NT2/D1 (cell line): ENCODE measurements around the gene LRRC8C.

Experiments used
- DNase-seq: peaks from one replicate; pipeline ENCODE4 v3.0.0-alpha.2; 2011; ENCODE audit warnings: low read depth, low spot score
- H3K27me3 ChIP-seq: 2 replicates; pipeline ENCODE4 v1.6.0; 2011; ENCODE audit warnings: mild to moderate bottlenecking; ENCODE audit not compliant: insufficient read length, insufficient read depth
- H3K36me3 ChIP-seq: 2 replicates; pipeline ENCODE4 v1.6.1; 2011; ENCODE audit warnings: mild to moderate bottlenecking, low read length, mixed read lengths; ENCODE audit not compliant: insufficient read depth, insufficient read length
- H3K4me1 ChIP-seq: 2 replicates; pipeline ENCODE4 v1.5.1; 2011; ENCODE audit not compliant: insufficient read depth, insufficient read length
- H3K4me3 ChIP-seq: 2 replicates; pipeline ENCODE4 v1.5.1; 2011; ENCODE audit warnings: low read depth; ENCODE audit not compliant: insufficient read length
- H3K9ac ChIP-seq: 2 replicates; pipeline ENCODE4 v1.6.0; 2011; ENCODE audit warnings: low read depth; ENCODE audit not compliant: insufficient read length
- H3K9me3 ChIP-seq: 2 replicates; pipeline ENCODE4 v1.5.1; 2011; ENCODE audit warnings: mild to moderate bottlenecking, low read length; ENCODE audit not compliant: insufficient read depth
- SUZ12 ChIP-seq: IDR thresholded peaks from 2 replicates; pipeline ENCODE4 v1.6.1; 2011; ENCODE audit not compliant: insufficient read length, insufficient read depth; ENCODE audit errors: extremely low read depth
- YY1 ChIP-seq: IDR thresholded peaks from 2 replicates; pipeline ENCODE4 v1.6.1; 2011; ENCODE audit not compliant: insufficient read length, insufficient read depth
- ZNF274 ChIP-seq: IDR thresholded peaks from 2 replicates; pipeline ENCODE4 v1.6.1; 2011; ENCODE audit warnings: mild to moderate bottlenecking, low read depth, low read length

LRRC8C gene

DNA sequence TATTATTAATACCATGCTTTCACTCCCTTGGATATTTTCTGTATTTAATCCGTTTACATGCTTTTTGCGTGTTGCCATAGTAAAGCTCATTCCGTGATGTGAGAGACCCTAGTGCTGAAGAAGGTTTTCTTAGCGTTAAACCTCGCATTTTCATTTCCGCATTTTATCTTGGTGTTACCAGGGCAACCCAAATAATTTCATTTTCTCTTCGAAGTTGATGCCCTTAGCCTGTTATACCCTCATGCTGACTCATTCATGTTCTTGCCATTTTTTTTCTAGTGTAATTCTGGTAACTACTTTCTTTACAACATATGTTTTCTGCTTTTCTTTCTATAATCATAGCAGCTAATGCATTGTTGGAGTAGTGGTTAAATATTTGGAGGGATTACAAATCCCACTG lies 37.2 kb downstream of the LRRC8C start:
- TF ChIP-seq YY1 (no peak), SUZ12 (no peak), ZNF274 (no peak)
- no peaks in the 10 kb centered on the region for H3K36me3 ChIP-seq
- H3K9ac ChIP-seq, result no peak overlapping the region
- H3K27me3 ChIP-seq, result no peaks in the 10 kb centered on the region
- no peak overlapping the region for H3K4me3 ChIP-seq
- DNase-seq, result no peak
- no peaks in the 10 kb centered on the region for H3K9me3 ChIP-seq
- no peaks in the 10 kb centered on the region for H3K4me1 ChIP-seq

GRCh38 chr1:89670711-89671110 lies 37.8 kb downstream of the LRRC8C start:
- no peak overlapping the region for H3K9ac ChIP-seq
- H3K9me3 ChIP-seq, result no peaks in the 10 kb centered on the region
- H3K36me3 ChIP-seq, result no peaks in the 10 kb centered on the region
- DNase-seq, result no peak
- no peaks in the 10 kb centered on the region for H3K4me1 ChIP-seq
- TF ChIP-seq YY1, result no peak
- TF ChIP-seq ZNF274, result no peak
- no peak for TF ChIP-seq SUZ12
- no peaks in the 10 kb centered on the region for H3K27me3 ChIP-seq
- H3K4me3 ChIP-seq, result no peak overlapping the region

DNA sequence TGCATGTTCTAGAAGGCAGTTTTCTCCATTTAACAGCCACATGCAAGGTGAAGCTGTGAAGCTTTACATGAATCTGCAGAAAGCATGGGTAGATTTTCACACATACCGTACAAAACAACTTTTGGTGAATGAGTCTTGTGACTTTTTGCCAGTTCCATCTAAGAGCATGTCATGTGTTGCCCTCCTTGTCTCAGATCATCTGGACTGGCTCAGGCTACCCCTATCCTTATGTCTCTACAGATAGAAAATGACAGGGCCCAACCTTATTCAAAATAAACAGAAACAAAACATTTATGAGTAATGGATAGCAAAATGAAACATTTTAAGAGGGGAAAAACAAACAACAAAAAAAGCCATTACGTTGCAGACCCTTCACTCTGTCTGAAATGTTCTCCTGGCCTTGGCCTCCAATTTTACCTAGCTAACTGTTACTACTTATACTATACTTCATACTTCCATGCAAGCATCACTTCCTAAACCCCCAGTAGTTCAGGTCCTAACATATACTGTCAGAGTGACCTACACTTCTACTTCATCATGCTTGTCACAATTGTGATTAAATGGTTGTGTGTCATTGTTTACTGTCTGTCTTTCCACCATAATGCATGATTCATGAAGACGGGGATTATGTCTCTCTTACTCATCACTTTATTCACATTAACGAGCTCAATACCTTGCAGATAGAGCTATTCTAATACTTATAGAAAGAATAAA lies 39.0 kb downstream of the LRRC8C start:
- Histone ChIP-seq H3K27me3 (no peaks in the 10 kb centered on the region), H3K9ac (no peak overlapping the region), H3K9me3 (no peaks in the 10 kb centered on the region), H3K4me1 (no peaks in the 10 kb centered on the region), H3K36me3 (no peaks in the 10 kb centered on the region), H3K4me3 (no peak overlapping the region)
- TF ChIP-seq ZNF274 (no peak), YY1 (no peak), SUZ12 (no peak)
- no peak for DNase-seq

- no peak for DNase-seq
- Histone ChIP-seq H3K9ac (no peak overlapping the region), H3K36me3 (no peaks in the 10 kb centered on the region), H3K4me1 (no peaks in the 10 kb centered on the region), H3K9me3 (no peaks in the 10 kb centered on the region), H3K27me3 (no peaks in the 10 kb centered on the region), H3K4me3 (no peak overlapping the region)
- TF ChIP-seq ZNF274 (no peak), YY1 (no peak), SUZ12 (no peak)
These were observed 39.7 kb downstream of the LRRC8C start for GRCh38 chr1:89672489-89673183.

DNA sequence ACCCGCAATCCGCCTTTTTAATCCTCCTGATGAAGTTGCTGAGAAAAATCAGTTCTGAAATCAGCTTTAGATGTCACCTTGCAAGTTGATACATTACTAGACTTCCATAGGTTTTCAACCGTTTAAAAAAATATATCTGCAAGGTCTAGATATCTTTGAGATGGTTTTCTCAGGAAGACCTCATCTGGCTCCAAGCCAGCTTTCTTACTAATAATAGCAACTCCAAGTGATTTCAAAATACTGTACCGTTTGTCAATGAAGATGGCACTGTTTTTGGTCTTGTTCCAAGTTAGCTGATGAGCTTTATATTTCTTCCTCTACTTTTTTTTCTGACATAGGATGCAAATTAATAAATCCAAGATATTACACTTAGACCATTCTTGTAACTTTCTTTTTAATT lies 40.3 kb downstream of the LRRC8C start:
- DNase-seq, result no peak
- TF ChIP-seq YY1 (no peak), SUZ12 (no peak), ZNF274 (no peak)
- Histone ChIP-seq H3K27me3 (no peaks in the 10 kb centered on the region), H3K9me3 (no peaks in the 10 kb centered on the region), H3K4me3 (no peak overlapping the region), H3K9ac (no peak overlapping the region), H3K4me1 (no peaks in the 10 kb centered on the region), H3K36me3 (no peaks in the 10 kb centered on the region)

DNA sequence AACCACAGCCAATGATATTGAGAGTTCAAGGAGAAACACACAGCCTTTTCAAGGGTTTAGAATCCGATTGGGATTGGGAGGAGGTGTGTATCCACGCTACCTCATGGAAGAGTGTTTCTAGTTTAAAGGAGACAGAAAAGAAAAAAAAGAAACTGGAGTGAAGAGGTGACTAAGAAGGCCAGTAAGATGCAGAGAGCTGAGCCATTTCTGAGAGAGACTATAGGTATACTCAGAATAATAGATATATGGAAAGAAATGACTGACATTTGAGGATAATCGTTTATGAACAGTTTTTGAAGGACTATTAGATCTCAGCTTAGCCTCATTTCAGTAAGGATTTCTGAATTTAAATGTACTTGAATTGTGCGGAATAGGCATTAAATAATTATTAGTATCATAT lies 42.8 kb downstream of the LRRC8C start:
- no peaks in the 10 kb centered on the region for H3K36me3 ChIP-seq
- no peaks in the 10 kb centered on the region for H3K4me1 ChIP-seq
- H3K27me3 ChIP-seq, result no peaks in the 10 kb centered on the region
- DNase-seq, result no peak
- H3K9me3 ChIP-seq, result no peaks in the 10 kb centered on the region
- TF ChIP-seq SUZ12 (no peak), ZNF274 (no peak), YY1 (no peak)
- H3K9ac ChIP-seq, result no peak overlapping the region
- H3K4me3 ChIP-seq, result no peak overlapping the region

- H3K9ac ChIP-seq, result no peak overlapping the region
- H3K4me3 ChIP-seq, result no peak overlapping the region
- no peaks in the 10 kb centered on the region for H3K4me1 ChIP-seq
- DNase-seq, result no peak
- H3K36me3 ChIP-seq, result no peaks in the 10 kb centered on the region
- H3K27me3 ChIP-seq, result no peaks in the 10 kb centered on the region
- no peaks in the 10 kb centered on the region for H3K9me3 ChIP-seq
- no peak for TF ChIP-seq YY1
- no peak for TF ChIP-seq SUZ12
- no peak for TF ChIP-seq ZNF274
These were observed 48.3 kb downstream of the LRRC8C start for GRCh38 chr1:89681045-89681729.
